ENCODE measurements around the gene LYZL4.

GRCh38 chr3:42410370-42411131 lies at the start of gene LYZL4:
- TF ChIP-seq TAF1 (IDR thresholded peaks at IDR 0.05; ENCODE audit: borderline replicate concordance, low read depth, low read length) (no peak), CTCF (IDR thresholded peaks at IDR 0.05) (no peak)
